GM19240 (cell line): ENCODE measurements around the gene SLC39A10.

Experiments
- DNase-seq: peaks from one replicate; pipeline ENCODE4 v3.0.0; 2011; ENCODE audit warnings: low spot score; ENCODE audit not compliant: insufficient read length

Gene SLC39A10

DNA sequence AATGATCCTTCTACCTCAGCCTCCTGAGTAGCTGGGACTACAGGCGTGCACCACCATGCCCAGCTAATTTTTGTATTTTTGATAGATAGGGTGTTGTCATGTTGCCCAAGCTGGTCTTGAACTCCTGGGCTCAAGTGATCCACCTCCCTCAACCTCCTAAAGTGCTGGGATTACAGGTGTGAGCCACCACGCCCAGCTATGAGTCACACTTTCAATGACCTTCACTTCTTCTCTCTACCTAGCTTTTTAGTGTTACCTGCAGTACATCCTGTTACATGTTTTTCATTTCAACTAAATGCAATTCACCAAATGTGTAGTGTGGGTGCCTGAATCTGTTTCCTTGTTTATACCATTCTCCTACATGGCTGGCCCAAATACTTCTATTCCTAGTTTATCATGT is 64.0 kb downstream of the SLC39A10 start:
- no peak for DNase-seq

DNA sequence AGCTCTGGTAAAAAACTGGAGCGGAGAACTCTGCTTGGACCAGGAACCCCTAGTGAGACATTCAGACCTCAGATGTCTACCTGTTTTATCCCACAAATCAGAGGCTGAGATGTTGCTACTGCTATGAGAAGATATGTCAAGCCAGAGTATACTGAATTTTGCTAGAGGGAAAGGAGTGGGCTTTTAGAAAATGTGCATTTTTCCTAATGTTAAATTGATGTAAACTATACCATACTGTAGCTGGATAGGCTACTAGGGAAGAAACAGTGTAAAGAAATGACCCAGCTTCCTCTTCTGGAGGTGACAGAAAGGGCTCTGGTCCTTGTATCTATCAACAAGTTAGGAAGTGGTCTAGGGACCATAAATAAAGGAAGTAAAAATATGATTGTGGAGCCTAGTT is 65.0 kb downstream of the SLC39A10 start:
- DNase-seq, result no peak

DNA sequence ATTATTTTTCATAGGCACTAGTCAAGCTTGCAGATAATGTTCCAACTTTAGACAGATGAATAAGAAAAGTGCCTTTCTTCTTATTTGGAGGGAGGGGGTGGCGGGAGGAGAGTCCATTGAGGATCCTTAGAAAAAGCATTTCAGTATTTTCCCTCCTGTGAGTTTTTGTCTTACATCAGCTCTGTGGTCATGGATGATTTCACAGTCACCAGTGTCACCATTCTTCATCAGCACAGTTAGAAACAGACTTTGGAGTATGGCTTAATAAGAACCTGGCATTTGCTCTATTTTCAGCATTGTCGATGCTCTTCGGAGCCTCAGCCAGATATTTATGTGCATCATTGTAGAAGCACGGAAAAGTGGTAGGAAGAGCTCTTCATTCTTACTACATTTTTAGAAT is 70.1 kb downstream of the SLC39A10 start:
- no peak for DNase-seq

DNA sequence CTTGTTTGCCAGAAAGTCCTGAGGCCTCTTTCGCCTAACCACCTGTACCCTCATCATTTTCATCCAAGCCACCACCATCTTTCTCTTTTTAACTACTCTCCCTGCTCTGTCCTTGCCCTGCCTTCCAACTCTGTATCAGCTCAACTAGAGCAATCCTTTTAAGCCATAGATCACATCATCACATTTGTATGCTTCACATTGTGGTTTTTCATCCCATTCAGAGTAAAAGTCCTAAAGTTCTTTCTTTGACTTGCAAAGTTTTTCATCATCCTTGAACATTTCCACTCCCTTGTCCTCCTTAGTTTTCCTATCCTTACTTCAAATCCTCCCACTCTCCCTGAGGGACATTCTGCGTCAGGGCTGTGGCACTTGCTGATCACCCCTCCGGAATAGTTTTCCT is 73.9 kb downstream of the SLC39A10 start:
- DNase-seq, result no peak

DNA sequence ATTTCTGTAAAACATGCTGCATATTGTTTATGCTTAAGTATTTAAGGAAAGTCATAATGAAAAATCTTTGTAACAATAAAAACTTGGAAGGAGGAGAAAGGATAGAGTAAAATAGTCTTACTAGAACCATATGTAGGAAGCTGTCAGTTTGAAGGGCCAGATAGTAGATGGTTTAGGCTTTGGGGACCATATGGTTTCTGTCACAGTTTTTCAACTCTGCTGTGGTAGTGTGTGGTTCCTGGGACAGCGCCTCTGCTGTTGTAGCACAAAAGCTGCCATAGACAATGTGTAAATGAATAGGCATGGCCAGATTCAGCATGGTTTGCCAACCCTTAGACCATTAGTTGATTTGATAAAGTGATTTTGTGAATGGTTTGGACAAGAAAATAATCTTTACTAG is 75.5 kb downstream of the SLC39A10 start:
- no peak for DNase-seq

DNA sequence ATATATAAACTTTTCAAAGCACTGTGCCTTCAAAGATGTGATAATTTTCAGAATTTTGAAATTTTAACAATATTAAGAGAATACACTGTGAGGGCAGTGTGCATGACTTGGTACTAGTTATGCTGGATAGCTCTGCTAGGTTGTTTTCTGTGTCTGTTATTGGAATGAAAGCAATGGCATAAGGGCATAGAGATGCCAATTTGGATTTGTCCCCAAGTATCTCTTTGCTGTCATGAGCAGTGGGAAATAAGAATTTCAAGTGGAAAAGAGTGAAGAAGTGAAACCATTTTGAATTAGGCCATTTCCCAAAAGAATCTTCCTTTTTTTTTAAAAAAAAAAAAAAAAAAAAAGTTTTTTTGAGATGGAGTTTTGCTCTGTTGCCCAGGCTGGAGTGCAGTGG is 76.8 kb downstream of the SLC39A10 start:
- no peak for DNase-seq

DNA sequence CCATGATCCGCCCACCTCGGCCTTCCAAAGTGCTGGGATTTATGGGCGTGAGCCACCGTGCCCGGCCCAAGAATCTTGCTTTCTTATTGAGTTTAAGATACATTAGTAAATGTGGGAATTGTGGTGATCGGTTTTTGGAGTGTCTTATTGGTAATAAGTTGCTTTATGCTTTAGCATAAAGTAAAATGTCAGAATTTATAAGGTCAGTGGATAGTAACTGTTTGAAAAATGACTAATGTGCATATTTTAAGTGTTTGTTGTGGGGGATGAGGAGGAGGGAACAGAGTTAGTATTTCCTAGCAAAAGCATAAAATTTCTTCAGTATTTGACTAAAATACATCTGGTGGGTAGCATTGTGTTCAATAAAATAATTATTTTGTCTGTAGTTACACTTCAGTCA is 77.4 kb downstream of the SLC39A10 start:
- DNase-seq, result no peak

DNA sequence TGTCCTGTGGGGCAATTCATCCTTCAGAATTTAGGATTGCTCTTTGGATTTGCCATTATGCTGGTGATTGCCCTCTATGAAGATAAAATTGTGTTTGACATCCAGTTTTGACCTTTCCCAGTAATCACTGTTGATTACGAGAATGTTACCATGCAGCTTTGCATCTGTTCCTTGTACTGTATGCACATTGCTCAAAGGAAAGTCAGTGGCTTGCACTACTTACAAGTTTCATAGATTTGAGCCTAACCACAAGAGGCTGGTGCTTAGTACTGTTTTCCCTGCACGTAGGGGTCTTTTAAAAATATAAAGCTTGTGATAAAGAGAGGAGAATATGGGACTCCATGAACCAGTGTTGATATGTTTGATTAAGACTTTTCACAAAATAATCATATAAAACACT is 77.9 kb downstream of the SLC39A10 start:
- DNase-seq, result no peak

DNA sequence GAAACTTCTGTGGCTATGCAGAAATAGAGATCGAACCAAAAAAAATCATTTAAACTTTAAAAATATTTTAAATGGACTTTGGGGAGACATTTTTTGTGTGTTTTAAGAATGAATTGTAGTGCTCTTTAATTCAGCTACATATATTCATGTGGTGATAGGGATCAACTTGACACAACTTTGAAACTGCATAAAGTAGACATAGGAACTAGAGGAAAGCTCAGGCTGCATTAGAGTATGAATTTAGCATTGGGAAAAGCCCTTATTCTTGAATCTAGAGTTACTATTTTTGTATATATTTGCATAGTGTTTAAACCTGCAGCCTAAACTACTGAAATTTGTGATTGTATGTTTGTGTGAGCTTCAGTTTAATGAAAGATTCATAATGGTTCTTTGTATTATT is 78.3 kb downstream of the SLC39A10 start:
- DNase-seq, result no peak

DNA sequence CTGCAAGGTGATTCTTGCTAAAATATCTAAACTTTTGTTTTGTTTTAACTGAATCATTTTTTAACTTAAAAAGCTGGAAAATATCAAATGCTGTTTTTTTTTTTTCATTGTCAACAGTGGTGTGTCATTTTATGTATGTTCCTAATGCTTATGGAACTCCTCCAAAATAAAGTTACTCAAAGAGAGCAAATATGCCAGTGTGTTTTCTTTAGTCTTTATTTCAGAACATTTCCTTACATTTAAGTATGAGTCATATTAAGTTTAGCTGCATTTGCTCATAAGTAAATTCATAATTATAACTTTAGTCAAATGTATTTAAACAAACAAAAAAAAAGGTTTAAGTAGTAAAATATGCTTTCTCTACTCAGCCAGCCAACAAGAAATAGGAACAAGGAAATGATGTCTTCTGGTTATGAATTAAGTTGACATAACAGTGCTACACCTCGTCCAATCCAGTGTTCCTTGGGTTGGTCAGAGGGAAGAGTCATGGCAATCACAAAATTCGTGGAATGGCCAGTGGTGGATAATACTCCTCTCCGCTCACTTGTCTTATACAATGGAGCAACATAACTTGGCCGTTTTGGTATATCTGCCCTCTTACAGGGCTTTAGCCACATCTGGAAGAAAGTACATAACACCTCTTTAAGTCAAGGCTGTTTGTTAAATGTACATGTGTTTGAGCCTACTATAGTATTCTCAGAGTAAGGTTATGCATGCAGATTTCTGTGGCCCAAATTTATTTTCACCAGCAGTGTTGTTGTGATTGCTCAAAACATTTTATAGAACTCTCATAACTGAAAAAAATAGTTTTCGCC is 80.7 kb downstream of the SLC39A10 start:
- DNase-seq, result no peak

DNA sequence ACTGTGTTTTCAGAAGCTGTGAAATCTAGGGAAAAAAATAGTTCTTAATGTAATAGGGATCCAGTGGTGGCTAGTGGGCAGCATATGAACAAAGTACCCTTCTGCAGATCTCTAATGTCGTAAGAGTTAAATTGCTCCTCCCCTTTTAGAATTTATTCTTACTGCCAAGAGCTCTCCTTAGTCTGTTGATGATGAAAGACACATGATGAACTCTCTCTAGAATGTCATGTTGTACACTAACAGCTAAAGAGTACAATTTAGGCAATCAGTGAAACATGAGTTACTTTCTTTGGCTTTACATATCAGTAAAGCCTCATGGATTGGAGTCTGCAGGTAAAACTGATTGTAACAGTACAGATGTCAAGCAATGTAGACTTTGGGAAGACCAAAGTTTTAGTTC is 84.2 kb downstream of the SLC39A10 start:
- no peak for DNase-seq

DNA sequence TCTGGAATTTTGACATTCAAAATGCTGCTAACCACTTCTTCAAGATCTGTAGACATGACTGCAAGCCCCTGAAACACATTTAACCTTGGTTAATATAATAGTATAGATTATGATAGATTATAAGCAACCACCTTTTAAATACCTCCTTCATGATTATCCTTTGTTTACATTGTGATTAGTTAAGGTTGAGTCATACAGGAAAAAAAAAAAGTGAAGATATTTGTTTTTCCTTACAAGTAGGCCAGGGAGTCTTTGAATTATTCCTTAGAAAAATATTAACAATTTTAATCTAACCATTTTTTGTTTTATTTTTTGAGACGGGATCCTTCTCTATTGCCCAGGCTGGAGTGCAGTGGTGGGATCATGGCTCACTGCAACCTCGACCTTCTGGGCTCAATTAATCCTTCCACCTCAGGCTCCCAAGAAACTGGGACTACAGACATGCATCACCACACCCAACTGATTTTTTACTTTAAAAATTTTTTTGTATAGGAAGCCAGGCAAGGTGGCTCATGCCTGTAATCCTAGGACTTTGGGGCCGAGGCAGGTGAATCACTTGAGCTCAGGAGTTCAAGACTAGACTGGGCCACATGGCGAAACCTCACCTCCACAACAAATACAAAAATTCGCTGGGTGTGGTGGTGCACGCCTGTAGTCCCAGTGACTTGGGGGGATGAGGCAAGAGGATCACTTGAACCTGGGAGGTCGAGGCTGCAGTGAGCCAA is 99.4 kb downstream of the SLC39A10 start:
- DNase-seq, result no peak

DNA sequence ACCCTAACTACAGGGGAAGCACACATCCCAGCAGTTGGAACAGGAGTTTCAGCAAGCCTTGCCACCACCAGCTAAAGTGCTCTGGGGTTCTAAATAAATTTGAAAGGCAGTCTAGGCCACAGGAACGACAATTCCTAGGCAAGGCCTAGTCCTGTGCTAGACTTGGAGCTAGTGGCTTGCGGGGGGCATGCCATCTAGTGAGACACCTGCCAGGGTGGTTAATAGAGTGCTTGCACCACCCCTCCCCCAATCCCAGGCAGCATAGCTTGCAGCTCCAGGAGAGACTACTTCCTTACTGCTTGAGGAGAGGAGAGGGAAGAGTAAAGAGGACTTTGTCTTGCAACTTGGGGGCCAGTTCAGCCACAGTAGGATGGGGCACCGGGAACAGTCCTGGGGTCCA is 101.8 kb downstream of the SLC39A10 start:
- DNase-seq, result no peak

DNA sequence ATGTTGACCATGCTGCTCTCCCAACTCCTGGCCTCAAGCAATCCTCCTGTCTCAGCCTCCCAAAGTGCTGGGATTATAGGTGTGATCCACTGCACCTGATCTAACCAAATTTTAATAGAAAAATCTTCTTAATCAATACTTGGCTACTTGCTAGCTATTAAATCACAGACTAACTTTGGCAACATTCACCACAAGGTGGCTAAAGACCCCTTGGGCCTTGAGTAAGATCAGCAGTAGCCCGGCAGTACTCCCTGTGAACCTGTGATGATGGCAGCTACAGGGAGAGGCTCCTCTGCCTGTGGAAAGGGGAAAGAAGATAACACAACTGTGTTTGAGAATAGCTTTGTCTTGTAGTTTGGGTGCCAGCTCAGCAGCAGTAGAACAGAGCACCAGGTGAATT is 102.9 kb downstream of the SLC39A10 start:
- no peak for DNase-seq

DNA sequence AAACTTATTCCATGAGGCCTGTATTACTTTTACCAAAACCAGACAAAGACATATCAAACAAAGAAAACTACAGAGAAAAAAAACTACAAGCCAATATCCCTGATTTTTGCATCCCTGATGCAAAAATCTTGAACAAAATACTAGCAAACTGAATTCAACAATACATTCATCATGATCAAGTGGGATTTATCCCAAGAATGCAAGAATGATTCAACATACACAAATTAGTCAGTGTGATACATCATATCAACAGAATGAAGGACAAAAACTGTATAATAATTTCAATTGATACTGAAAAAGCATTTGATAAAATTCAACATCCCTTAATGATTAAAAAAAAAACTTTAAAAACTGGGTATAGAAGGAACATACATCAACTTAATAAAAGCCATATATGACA is 106.8 kb downstream of the SLC39A10 start:
- DNase-seq, result no peak

DNA sequence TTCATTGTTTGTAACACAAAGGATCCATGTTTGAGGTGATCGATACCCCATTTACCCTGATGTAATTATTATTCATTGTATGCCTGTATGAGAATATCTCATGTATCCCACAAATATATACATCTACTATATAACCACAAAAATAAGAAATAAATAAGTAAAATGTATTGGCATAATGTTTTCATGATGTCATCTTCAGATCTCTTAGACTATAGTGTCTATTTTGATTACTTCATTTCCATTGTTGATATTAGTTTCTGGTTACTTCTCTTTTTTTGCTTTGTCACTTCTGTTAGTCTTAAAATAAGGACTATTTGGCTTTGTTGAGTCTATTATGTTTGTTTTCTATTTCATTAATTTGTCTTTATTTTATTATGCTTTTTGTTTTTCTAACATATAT is 109.7 kb downstream of the SLC39A10 start:
- DNase-seq, result no peak

DNA sequence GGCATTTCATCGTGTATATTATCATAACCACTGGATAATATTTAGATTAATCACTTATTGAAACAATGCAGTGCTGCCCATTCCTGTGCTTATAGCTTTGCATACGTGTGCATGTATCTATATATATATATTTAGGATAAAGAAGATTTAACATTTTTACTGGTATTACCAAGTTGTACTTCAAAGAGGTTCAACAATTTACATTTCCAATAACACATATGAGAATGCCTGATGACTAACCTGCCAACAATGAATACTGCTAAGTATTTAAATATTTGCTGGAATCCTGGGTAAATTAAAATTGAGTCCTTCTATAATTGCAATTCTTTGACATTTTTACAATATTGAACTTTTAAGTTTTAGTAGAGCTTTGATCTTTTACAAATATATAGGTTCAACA is 111.4 kb downstream of the SLC39A10 start:
- no peak for DNase-seq

DNA sequence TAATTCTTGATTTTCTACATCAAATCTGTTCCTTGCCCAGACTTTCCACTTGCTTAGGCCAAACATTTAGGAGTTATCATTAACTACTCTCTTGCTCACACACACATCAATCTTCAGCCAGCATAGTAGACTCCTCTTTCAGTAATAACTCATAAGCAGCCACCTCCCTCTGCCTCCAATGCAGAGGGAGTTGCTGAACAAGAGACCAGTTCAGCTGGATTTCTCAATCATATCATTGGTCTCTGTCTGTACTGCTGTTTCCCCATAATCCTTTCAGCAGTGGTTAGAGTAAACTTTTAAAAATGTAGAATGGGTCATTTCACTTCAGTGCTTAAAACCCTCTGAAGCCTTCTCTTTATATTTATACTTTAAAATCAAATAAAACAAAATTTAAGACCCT is 112.9 kb downstream of the SLC39A10 start:
- no peak for DNase-seq

DNA sequence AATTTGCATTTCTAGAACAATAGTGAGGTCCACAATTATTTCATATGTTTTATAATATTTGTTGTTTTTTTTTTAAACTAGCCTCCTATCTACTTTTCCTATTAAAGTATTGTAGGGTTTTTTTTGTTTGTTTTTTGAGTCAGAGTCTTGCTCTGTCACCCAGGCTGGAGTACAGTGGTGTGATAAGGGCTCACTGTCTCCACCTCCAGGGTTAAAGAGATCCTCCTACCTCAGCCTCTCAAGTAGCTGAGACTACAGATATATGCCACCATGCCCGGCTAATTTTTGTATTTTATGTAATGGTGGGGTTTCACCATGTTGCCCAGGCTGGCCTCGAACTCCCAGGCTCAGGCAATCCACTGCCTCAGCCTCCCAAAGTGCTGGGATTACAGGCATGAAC is 122.5 kb downstream of the SLC39A10 start:
- DNase-seq, result no peak

DNA sequence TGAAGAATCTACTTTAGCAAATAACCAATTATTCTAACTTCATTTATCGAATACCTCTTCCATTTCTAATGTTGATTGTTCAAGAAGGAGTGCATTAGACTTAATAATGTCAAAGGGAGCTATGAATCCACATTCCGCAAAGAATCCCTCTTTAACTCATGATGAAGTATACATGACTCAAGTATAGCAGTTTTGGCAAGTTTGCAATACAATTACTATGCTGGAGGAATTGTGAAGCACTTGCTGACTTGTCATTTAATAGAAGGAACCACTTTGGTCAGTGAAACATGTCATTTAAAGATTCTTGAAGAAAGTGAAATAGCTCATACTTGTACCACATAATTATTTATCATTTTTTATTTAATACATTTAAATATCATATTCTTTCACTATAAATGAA is 125.1 kb downstream of the SLC39A10 start:
- DNase-seq, result no peak
